Osteocyte (in vitro differentiated cells): ENCODE results near the gene ARHGDIG. TPM values are rescaled to one million over a fixed set of nuclear protein-coding genes. Genes with fewer than 3 reads are reported as not detected.

ENCODE experiments used
- DNase-seq: peaks from one replicate; pipeline ENCODE4 v3.0.0; 2021; ENCODE audit warnings: mixed read lengths; ENCODE audit not compliant: unreplicated experiment; ENCODE audit errors: extremely low spot score
- H3K27ac Mint-ChIP-seq: one replicate; pipeline ENCODE4 v1.8.0; 2021; ENCODE audit warnings: mild to moderate bottlenecking, mixed read lengths; ENCODE audit not compliant: unreplicated experiment
- H3K27me3 Mint-ChIP-seq: one replicate; pipeline ENCODE4 v1.8.0; 2021; ENCODE audit warnings: mixed read lengths; ENCODE audit not compliant: unreplicated experiment
- H3K36me3 Mint-ChIP-seq: one replicate; pipeline ENCODE4 v1.8.0; 2021; ENCODE audit warnings: mixed read lengths; ENCODE audit not compliant: unreplicated experiment
- H3K4me1 Mint-ChIP-seq: one replicate; pipeline ENCODE4 v1.8.0; 2021; ENCODE audit warnings: mixed read lengths; ENCODE audit not compliant: unreplicated experiment
- H3K4me3 Mint-ChIP-seq: one replicate; pipeline ENCODE4 v1.8.0; 2021; ENCODE audit warnings: mild to moderate bottlenecking, moderate library complexity, mixed read lengths; ENCODE audit not compliant: unreplicated experiment
- H3K9me3 Mint-ChIP-seq: one replicate; pipeline ENCODE4 v1.8.0; 2021; ENCODE audit warnings: mixed read lengths; ENCODE audit not compliant: unreplicated experiment
- CTCF ChIP-seq: fragments of 200-600 bp; sonication (generic); IDR thresholded peaks from 2 replicates; pipeline ENCODE4 v1.5.0; 2021; ENCODE audit warnings: antibody characterized with exemption, mild to moderate bottlenecking, moderate library complexity
- total RNA-seq: library from RNA; stranded (reverse); gene quantifications from 2 replicates; pipeline ENCODE4 v1.2.1, GENCODE V29; 2021

The ARHGDIG gene
- total RNA-seq, 1 donor from 2014 or later: 0.54 TPM

- Mint-ChIP-seq H3K27ac (no peak overlapping the region), H3K27me3 (no peaks in the 10 kb centered on the region)
Observed at GRCh38 chr16:314795-315299, 34.5 kb downstream of the ARHGDIG start.

DNA sequence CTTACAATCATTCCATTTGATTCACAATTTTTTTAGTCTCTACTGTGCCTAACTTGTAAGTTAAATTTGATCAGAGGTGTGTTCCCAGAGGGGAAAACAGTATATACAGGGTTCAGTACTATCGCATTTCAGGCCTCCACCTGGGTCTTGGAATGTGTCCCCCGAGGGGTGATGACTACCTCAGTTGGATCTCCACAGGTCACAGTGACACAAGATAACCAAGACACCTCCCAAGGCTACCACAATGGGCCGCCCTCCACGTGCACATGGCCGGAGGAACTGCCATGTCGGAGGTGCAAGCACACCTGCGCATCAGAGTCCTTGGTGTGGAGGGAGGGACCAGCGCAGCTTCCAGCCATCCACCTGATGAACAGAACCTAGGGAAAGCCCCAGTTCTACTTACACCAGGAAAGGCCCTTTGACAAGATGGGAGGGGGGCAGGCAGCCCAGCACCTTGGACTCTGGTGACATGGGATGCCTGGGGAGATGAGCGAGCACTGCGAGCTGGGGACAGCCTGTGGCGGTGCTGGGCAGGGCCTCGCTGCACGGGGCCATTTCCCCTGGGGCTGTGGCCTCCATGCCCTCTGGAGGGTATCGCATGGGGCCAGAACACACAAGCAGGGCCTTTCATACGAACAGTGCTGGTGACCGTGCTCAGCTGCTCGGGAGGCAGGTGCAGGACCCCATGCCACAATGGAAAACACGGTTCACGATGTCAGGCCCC lies 36.5 kb downstream of the ARHGDIG start:
- H3K4me3 Mint-ChIP-seq: no peak overlapping the region
- H3K27ac Mint-ChIP-seq: no peak overlapping the region
- no peak for DNase-seq
- H3K27me3 Mint-ChIP-seq: no peaks in the 10 kb centered on the region
- H3K9me3 Mint-ChIP-seq: no peaks in the 10 kb centered on the region
- H3K36me3 Mint-ChIP-seq: peaks cover 10% of the 10 kb centered on the region
- TF ChIP-seq CTCF: no peak
- H3K4me1 Mint-ChIP-seq: peaks cover 1% of the 10 kb centered on the region

More at GRCh38 chr16:314795-315299, 34.5 kb downstream of the ARHGDIG start:
- no peak for DNase-seq
- Mint-ChIP-seq H3K4me1 (peaks cover 1% of the 10 kb centered on the region), H3K4me3 (no peak overlapping the region), H3K36me3 (peaks cover 12% of the 10 kb centered on the region), H3K9me3 (no peaks in the 10 kb centered on the region)
- no peak for TF ChIP-seq CTCF

DNA sequence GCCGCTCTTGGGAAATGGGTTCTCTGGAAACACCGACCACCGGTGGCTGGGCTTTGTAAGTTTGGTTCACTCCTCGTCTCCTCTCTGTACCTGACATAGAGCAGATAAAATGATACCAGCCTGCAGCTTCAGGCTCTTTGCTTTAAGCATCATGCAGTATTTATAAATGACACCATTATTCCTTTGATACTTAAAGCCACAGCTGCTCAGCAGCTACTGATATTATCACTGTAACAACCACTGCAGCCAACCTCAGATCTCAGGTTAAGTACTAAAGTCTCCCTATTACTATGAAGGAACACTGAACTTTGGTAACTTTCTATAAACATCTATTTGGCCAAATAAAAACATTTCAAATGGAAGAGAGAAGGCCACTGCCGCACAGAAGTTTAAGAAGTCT lies 37.2 kb downstream of the ARHGDIG start:
- Mint-ChIP-seq H3K9me3 (no peaks in the 10 kb centered on the region), H3K27me3 (no peaks in the 10 kb centered on the region), H3K36me3 (peaks cover 5% of the 10 kb centered on the region), H3K27ac (no peak overlapping the region), H3K4me1 (peaks cover 1% of the 10 kb centered on the region), H3K4me3 (no peak overlapping the region)
- TF ChIP-seq CTCF: no peak
- DNase-seq: no peak

- peaks cover 1% of the 10 kb centered on the region for H3K4me1 Mint-ChIP-seq
- TF ChIP-seq CTCF: no peak
Observed at GRCh38 chr16:318628-319027, 38.2 kb downstream of the ARHGDIG start.

DNA sequence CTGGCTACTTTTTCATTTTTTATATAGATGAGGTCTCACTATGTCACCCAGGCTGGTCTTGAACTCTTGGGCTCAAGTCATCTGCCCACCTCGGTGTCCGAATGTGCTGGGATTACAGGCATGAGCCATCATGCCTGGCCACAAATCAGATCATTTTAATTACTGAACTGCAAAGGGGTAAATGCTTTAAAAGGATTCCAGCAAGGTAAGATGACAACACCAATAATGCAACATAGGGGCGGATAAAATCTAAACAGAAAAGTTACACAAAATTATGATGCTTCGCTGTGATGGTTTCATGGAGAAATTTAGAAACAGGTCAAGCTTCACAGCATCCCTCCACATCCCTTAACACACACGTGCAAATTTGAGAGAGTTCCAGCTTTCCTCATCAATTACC lies 39.8 kb downstream of the ARHGDIG start:
- DNase-seq: no peak
- H3K36me3 Mint-ChIP-seq: no peaks in the 10 kb centered on the region
- H3K9me3 Mint-ChIP-seq: no peaks in the 10 kb centered on the region
- no peaks in the 10 kb centered on the region for H3K27me3 Mint-ChIP-seq
- no peak for TF ChIP-seq CTCF
- no peak overlapping the region for H3K4me3 Mint-ChIP-seq
- H3K4me1 Mint-ChIP-seq: peaks cover 1% of the 10 kb centered on the region
- H3K27ac Mint-ChIP-seq: no peak overlapping the region

More at GRCh38 chr16:318628-319027, 38.2 kb downstream of the ARHGDIG start:
- H3K36me3 Mint-ChIP-seq: peaks cover 3% of the 10 kb centered on the region
- no peak for DNase-seq
- H3K27ac Mint-ChIP-seq: no peak overlapping the region
- no peaks in the 10 kb centered on the region for H3K27me3 Mint-ChIP-seq
- H3K4me3 Mint-ChIP-seq: no peak overlapping the region
- no peaks in the 10 kb centered on the region for H3K9me3 Mint-ChIP-seq
